Parathyroid adenoma (tissue), 2 donors: ENCODE results near the gene SLC2A9.

Experiments used
- H2AFZ ChIP-seq: fragments of 300-600 bp; sonication (generic); one replicate; pipeline ENCODE4 v1.7.0; 2017; ENCODE audit warnings: antibody characterized with exemption, mild to moderate bottlenecking
- H3K27ac ChIP-seq: fragments of 300-600 bp; sonication (generic); one replicate; pipeline ENCODE4 v1.7.0; 2017
- H3K27me3 ChIP-seq: fragments of 300-600 bp; sonication (generic); one replicate; pipeline ENCODE4 v1.7.0; 2017; ENCODE audit warnings: low read length; ENCODE audit not compliant: control insufficient read depth, insufficient read depth
- H3K36me3 ChIP-seq: fragments of 300-600 bp; sonication (generic); one replicate; pipeline ENCODE4 v1.7.0; 2017; ENCODE audit warnings: low read length; ENCODE audit not compliant: control insufficient read depth, insufficient read depth
- H3K4me1 ChIP-seq: fragments of 300-600 bp; sonication (generic); one replicate; pipeline ENCODE4 v1.7.0; 2017; ENCODE audit warnings: control low read depth
- H3K4me2 ChIP-seq: fragments of 300-600 bp; sonication (generic); one replicate; pipeline ENCODE4 v1.7.0; 2017; ENCODE audit warnings: low read length
- H3K4me3 ChIP-seq: fragments of 300-600 bp; sonication (generic); one replicate; pipeline ENCODE4 v1.7.0; 2017; ENCODE audit warnings: low read depth, low read length
- H3K79me2 ChIP-seq: fragments of 300-600 bp; sonication (generic); one replicate; pipeline ENCODE4 v1.7.0; 2017; ENCODE audit warnings: control low read depth
- H3K9ac ChIP-seq: fragments of 300-600 bp; sonication (generic); one replicate; pipeline ENCODE4 v1.7.0; 2017; ENCODE audit warnings: mild to moderate bottlenecking
- H3K9me3 ChIP-seq: fragments of 300-600 bp; sonication (generic); one replicate; pipeline ENCODE4 v1.7.0; 2017; ENCODE audit warnings: low read length; ENCODE audit not compliant: control insufficient read depth
- CTCF ChIP-seq: fragments of 300-600 bp; sonication (generic); IDR thresholded peaks from one replicate; pipeline ENCODE4 v1.7.0; 2017; ENCODE audit warnings: antibody characterized with exemption, mild to moderate bottlenecking
- donor health status: primary hyperparathyroidism.

SLC2A9 gene

GRCh38 chr4:9866931-9867330, 154.4 kb downstream of the SLC2A9 start:
- Histone ChIP-seq H3K4me1 (peaks cover 3% of the 10 kb centered on the region), H3K9me3 (no peaks in the 10 kb centered on the region), H3K9ac (no peak overlapping the region), H3K36me3 (no peaks in the 10 kb centered on the region), H3K27ac (no peak overlapping the region), H3K4me2 (no peak overlapping the region), H3K4me3 (no peak overlapping the region), H3K27me3 (no peaks in the 10 kb centered on the region), H3K79me2 (no peaks in the 10 kb centered on the region), H2AFZ (no peak overlapping the region)
- TF ChIP-seq CTCF = no peak

- Histone ChIP-seq H3K4me2 (no peak overlapping the region), H3K36me3 (no peaks in the 10 kb centered on the region), H3K27me3 (no peaks in the 10 kb centered on the region), H3K9ac (no peak overlapping the region), H3K4me1 (no peaks in the 10 kb centered on the region), H3K79me2 (no peaks in the 10 kb centered on the region), H3K27ac (no peak overlapping the region), H3K4me3 (no peak overlapping the region), H3K9me3 (no peaks in the 10 kb centered on the region), H2AFZ (no peak overlapping the region)
- TF ChIP-seq CTCF = no peak
Measured at GRCh38 chr4:9861561-9861960, 159.7 kb downstream of the SLC2A9 start.

- H3K4me2 ChIP-seq = no peak overlapping the region
- TF ChIP-seq CTCF = no peak
- no peaks in the 10 kb centered on the region for H3K4me1 ChIP-seq
- H3K9me3 ChIP-seq = no peaks in the 10 kb centered on the region
- H3K79me2 ChIP-seq = no peaks in the 10 kb centered on the region
- no peaks in the 10 kb centered on the region for H3K27me3 ChIP-seq
- no peak overlapping the region for H2AFZ ChIP-seq
- H3K4me3 ChIP-seq = no peak overlapping the region
- H3K27ac ChIP-seq = no peak overlapping the region
- no peak overlapping the region for H3K9ac ChIP-seq
- no peaks in the 10 kb centered on the region for H3K36me3 ChIP-seq
Measured at GRCh38 chr4:9859810-9860209, 161.5 kb downstream of the SLC2A9 start.

GRCh38 chr4:9849538-9849920, 171.8 kb downstream of the SLC2A9 start:
- H3K4me3 ChIP-seq = no peak overlapping the region
- no peak overlapping the region for H2AFZ ChIP-seq
- no peaks in the 10 kb centered on the region for H3K79me2 ChIP-seq
- H3K27ac ChIP-seq = no peak overlapping the region
- H3K4me1 ChIP-seq = no peaks in the 10 kb centered on the region
- H3K9ac ChIP-seq = no peak overlapping the region
- TF ChIP-seq CTCF = no peak
- H3K9me3 ChIP-seq = no peaks in the 10 kb centered on the region
- H3K27me3 ChIP-seq = no peaks in the 10 kb centered on the region
- no peaks in the 10 kb centered on the region for H3K36me3 ChIP-seq
- H3K4me2 ChIP-seq = no peak overlapping the region

- H2AFZ ChIP-seq = no peak overlapping the region
- no peak for TF ChIP-seq CTCF
- H3K9me3 ChIP-seq = no peaks in the 10 kb centered on the region
- H3K79me2 ChIP-seq = no peaks in the 10 kb centered on the region
- no peak overlapping the region for H3K4me3 ChIP-seq
- H3K27ac ChIP-seq = no peak overlapping the region
- no peaks in the 10 kb centered on the region for H3K27me3 ChIP-seq
- H3K4me1 ChIP-seq = no peaks in the 10 kb centered on the region
- H3K36me3 ChIP-seq = no peaks in the 10 kb centered on the region
- H3K4me2 ChIP-seq = no peak overlapping the region
- no peak overlapping the region for H3K9ac ChIP-seq
Measured at GRCh38 chr4:9847968-9848748, 173.1 kb downstream of the SLC2A9 start.
